OCI-LY3 (cell line): ENCODE results near the gene RPL9.

Experiments used
- H2AFZ ChIP-seq: fragments of 200-600, 300-600 bp; shearing (Covaris generic); 2 replicates; pipeline ENCODE4 v1.6.0; 2014; ENCODE audit warnings: antibody characterized with exemption, low read depth, low read length
- H3K27ac ChIP-seq: fragments of 200-600, 300-600 bp; sonication (generic); 2 replicates; pipeline ENCODE4 v1.5.1; 2014; ENCODE audit warnings: mild to moderate bottlenecking, low read length, moderate library complexity, mixed read lengths
- H3K27me3 ChIP-seq: fragments of 200-600, 300-600 bp; sonication (generic); 2 replicates; pipeline ENCODE4 v1.6.1; 2014; ENCODE audit warnings: low read depth, low read length, mixed read lengths
- H3K36me3 ChIP-seq: fragments of 200-600, 300-600 bp; sonication (generic); replicated peaks from 2 replicates; pipeline ENCODE3; 2014; ENCODE audit warnings: low read depth, low read length, mixed read lengths
- H3K4me1 ChIP-seq: fragments of 300-600, 200-600 bp; sonication (generic); 2 replicates; pipeline ENCODE4 v1.6.1; 2014; ENCODE audit warnings: low read length, mixed read lengths
- H3K4me2 ChIP-seq: fragments of 200-600, 300-600 bp; sonication (generic); 2 replicates; pipeline ENCODE4 v1.6.1; 2014; ENCODE audit warnings: low read length, mixed read lengths
- H3K4me3 ChIP-seq: fragments of 300-600, 200-600 bp; sonication (generic); 2 replicates; pipeline ENCODE4 v1.5.1; 2014; ENCODE audit warnings: antibody characterized with exemption, mild to moderate bottlenecking, low read length, moderate library complexity
- H3K79me2 ChIP-seq: fragments of 300-600, 200-600 bp; shearing (Covaris generic); 2 replicates; pipeline ENCODE4 v1.6.1; 2014; ENCODE audit warnings: mild to moderate bottlenecking, low read length, mixed read lengths
- H3K9ac ChIP-seq: fragments of 300-600, 200-600 bp; shearing (Covaris generic); 2 replicates; pipeline ENCODE4 v1.6.0; 2014; ENCODE audit warnings: mild to moderate bottlenecking, low read length, moderate library complexity
- H3K9me3 ChIP-seq: fragments of 200-600, 300-600 bp; shearing (Covaris generic); 2 replicates; pipeline ENCODE4 v1.6.1; 2014; ENCODE audit warnings: low read length, mixed read lengths; ENCODE audit not compliant: insufficient read depth
- H4K20me1 ChIP-seq: fragments of 200-600, 300-600 bp; sonication (generic); 2 replicates; pipeline ENCODE4 v1.6.1; 2016; ENCODE audit warnings: low read length, mixed read lengths; ENCODE audit not compliant: insufficient read depth
- EZH2phosphoT487 ChIP-seq: fragments of 200-600 bp; shearing (Covaris generic); IDR thresholded peaks from 2 replicates; pipeline ENCODE4 v1.6.1; 2018; ENCODE audit warnings: antibody characterized with exemption, mixed run types, low read depth
- TF ChIP-seq, protein P1 (sequence below): fragments of 200-600, 300-600 bp; sonication (generic); IDR thresholded peaks from 2 replicates; pipeline ENCODE4 v1.5.1; 2014; ENCODE audit warnings: antibody characterized with exemption, low read length, low read depth

Gene RPL9

DNA sequence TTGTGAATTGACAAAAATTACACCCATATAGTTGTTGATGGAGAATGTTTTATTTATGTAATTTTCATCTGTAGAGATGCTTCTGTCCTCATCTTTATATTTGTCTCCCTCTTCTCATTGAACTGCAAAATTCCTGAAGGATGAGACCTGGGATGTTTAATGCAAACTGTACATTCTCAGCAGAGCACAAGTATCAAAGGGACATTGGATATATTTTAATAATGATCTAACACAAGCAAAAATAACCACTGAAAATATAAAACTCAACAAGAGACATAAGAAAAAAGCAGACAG, 40.0 kb upstream of the RPL9 start:
- Histone ChIP-seq H3K79me2 (no peaks in the 10 kb centered on the region), H3K9ac (no peak overlapping the region), H3K27me3 (no peaks in the 10 kb centered on the region), H3K27ac (no peak overlapping the region), H3K36me3 (peaks cover 22% of the 10 kb centered on the region), H4K20me1 (no peaks in the 10 kb centered on the region), H2AFZ (no peak overlapping the region), H3K4me2 (no peak overlapping the region), H3K4me1 (no peaks in the 10 kb centered on the region), H3K4me3 (no peak overlapping the region), H3K9me3 (no peaks in the 10 kb centered on the region)
- no peak for TF ChIP-seq EZH2phosphoT487
- TF ChIP-seq, protein P1, sequence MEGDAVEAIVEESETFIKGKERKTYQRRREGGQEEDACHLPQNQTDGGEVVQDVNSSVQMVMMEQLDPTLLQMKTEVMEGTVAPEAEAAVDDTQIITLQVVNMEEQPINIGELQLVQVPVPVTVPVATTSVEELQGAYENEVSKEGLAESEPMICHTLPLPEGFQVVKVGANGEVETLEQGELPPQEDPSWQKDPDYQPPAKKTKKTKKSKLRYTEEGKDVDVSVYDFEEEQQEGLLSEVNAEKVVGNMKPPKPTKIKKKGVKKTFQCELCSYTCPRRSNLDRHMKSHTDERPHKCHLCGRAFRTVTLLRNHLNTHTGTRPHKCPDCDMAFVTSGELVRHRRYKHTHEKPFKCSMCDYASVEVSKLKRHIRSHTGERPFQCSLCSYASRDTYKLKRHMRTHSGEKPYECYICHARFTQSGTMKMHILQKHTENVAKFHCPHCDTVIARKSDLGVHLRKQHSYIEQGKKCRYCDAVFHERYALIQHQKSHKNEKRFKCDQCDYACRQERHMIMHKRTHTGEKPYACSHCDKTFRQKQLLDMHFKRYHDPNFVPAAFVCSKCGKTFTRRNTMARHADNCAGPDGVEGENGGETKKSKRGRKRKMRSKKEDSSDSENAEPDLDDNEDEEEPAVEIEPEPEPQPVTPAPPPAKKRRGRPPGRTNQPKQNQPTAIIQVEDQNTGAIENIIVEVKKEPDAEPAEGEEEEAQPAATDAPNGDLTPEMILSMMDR = no peak

DNA sequence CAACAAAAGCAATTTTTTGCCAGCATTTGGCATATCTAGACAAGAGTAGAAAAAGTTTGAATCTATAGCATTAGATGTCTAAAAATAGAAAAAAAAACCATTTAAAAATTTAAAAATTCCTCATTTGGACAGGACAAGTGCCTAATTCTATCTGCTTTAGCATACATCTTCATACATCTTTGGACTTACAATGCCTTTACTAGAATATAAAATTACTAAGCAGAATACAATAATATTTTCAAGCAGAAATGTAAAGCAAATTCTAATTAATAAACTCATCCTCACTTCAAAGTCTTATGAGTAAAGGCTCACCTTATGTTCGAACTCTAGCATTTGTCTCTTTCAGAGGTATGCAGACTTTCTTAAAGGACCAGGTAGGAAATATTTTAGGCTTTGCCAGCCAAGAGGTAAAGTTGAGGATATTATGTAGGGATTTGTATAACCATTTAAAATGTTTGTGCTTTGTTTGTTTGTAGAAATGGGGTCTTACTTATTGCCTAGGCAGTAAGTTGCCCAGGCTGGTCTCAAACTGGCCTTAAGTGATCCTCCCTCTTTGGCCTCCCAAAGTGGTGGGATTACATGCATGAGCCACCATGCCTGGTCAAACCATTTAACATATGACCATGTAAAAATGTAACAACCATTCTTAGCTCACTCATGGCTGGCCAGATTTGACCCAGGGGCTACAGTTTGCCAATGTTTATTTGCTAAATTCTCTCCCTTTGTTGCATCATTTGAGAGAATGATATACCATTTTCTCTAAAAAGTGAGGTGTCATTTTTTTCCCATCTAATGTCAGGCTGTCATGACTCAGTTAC, 39.4 kb upstream of the RPL9 start:
- Histone ChIP-seq H3K36me3 (peaks cover 16% of the 10 kb centered on the region), H4K20me1 (no peaks in the 10 kb centered on the region), H3K9ac (no peak overlapping the region), H3K79me2 (no peaks in the 10 kb centered on the region), H3K27ac (no peak overlapping the region), H3K4me1 (no peaks in the 10 kb centered on the region), H2AFZ (no peak overlapping the region), H3K4me2 (no peak overlapping the region), H3K27me3 (no peaks in the 10 kb centered on the region), H3K9me3 (no peaks in the 10 kb centered on the region), H3K4me3 (no peak overlapping the region)
- TF ChIP-seq EZH2phosphoT487 = no peak
- TF ChIP-seq, protein P1 = no peak

DNA sequence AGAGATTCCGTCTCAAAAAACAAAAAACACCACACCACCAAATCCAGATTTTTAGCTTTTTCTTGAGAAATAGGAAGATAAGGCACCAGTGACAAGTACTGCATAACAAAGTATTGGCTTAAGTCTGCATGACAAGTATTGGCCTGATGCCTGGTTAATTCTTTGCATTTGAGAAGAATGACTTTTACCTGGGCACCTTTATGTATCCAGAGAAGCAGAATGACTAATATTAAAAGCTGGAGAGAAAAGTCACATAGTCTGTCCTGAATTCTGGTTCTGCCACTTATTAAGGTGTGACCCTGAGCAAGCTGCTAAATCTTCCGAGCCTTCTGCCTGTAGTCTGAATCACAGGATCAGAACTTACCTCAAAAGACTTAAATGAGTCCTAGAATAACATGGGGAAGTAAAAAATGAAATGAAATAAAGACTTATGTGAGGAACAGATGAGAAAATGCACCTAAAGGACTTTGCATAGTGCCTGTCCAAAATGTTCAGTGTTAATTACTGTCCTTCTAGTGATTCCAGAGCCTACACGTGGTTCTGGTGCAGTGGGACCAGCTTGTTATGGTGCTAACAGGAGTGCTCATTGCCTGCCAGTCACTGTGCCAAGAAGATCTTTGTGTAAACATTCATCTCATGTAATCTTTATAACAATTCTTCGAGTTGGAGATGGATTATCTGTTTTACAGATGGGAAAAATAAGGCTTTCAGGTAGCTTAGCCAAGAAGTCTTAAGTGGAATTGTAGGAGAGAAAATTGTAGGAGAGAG, 36.9 kb upstream of the RPL9 start:
- no peaks in the 10 kb centered on the region for H3K4me1 ChIP-seq
- no peak overlapping the region for H3K4me2 ChIP-seq
- H3K9me3 ChIP-seq = no peaks in the 10 kb centered on the region
- no peak overlapping the region for H2AFZ ChIP-seq
- H3K79me2 ChIP-seq = no peaks in the 10 kb centered on the region
- H3K36me3 ChIP-seq = peaks cover 8% of the 10 kb centered on the region
- H3K27ac ChIP-seq = no peak overlapping the region
- H4K20me1 ChIP-seq = no peaks in the 10 kb centered on the region
- no peaks in the 10 kb centered on the region for H3K27me3 ChIP-seq
- TF ChIP-seq EZH2phosphoT487 = no peak
- TF ChIP-seq, protein P1 = no peak
- no peak overlapping the region for H3K4me3 ChIP-seq
- no peak overlapping the region for H3K9ac ChIP-seq

DNA sequence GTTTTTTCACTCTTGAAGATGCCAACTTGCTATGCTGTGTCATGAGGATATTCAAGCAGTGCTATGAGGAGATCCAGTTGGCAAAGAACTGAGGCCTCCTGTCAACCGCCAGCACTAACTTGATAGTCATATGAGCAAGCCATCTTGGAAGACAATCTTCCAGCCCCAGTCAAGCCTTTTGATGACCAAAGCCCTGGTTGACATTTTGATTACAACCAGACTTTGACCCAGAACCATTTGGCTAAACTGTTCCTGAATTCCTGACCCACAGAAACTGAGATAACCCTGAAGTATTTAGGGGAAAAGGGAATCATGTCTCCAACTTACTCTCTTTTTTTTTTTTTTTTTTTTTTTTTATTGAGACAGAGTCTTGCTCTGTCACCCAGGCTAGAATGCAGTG, 35.6 kb upstream of the RPL9 start:
- no peak for TF ChIP-seq EZH2phosphoT487
- TF ChIP-seq, protein P1 = no peak
- no peaks in the 10 kb centered on the region for H3K27me3 ChIP-seq
- H2AFZ ChIP-seq = no peak overlapping the region
- no peaks in the 10 kb centered on the region for H3K4me1 ChIP-seq
- H3K4me3 ChIP-seq = no peak overlapping the region
- no peaks in the 10 kb centered on the region for H3K79me2 ChIP-seq
- H4K20me1 ChIP-seq = no peaks in the 10 kb centered on the region
- H3K36me3 ChIP-seq = peaks cover 8% of the 10 kb centered on the region
- H3K4me2 ChIP-seq = no peak overlapping the region
- no peak overlapping the region for H3K27ac ChIP-seq
- no peaks in the 10 kb centered on the region for H3K9me3 ChIP-seq
- H3K9ac ChIP-seq = no peak overlapping the region
